ENCODE results near the gene CGN. TPM values are rescaled to one million over a fixed set of nuclear protein-coding genes. Genes with fewer than 3 reads are reported as not detected.

Gene CGN
- total and polyA plus RNA-seq, 2 of the 13 experiments (the other 11 are each of a cell fraction or from before 2014, with no cell fraction given), result 0.75 to 0.81 TPM

DNA sequence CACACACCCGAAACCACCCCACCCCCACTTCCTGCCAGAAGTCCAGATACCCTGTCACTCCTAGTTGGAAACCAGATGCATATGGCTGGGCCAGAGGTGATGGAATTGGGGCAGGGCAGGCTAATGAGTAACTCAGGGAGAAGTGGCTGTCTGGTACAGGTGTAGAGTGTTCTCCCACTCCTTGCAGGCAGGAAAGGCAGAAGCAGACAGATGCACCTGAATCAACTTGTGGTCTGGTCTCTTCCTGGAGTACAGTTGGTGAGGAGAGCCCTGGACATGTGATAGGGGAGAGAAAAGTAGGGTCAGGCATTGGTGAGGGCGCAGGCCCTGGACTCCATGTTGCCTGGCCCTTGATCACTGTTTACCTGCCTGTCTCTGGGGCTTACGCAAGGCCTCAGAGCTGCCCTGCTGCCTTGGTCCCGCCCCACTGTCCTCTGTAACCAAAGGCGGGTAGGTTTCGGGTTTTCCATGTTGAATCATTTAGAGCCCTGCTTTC is 2.5 kb downstream of the CGN start (continued):
- TF ChIP-seq, protein P1, sequence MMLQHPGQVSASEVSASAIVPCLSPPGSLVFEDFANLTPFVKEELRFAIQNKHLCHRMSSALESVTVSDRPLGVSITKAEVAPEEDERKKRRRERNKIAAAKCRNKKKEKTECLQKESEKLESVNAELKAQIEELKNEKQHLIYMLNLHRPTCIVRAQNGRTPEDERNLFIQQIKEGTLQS (CRISPR knock-in tag; IDR thresholded peaks at IDR 0.05), result peak; percentile 68; the same call in 1 of the 2 replicates
- TF ChIP-seq SAP130 (CRISPR knock-in tag; IDR thresholded peaks at IDR 0.05; ENCODE audit: low read depth) (peak; percentile 81), ZC3H13 (CRISPR knock-in tag; IDR thresholded peaks at IDR 0.05) (no peak), ZBTB7B (CRISPR knock-in tag; IDR thresholded peaks at IDR 0.05) (0 out of 2 replicates have a peak, but pooled peaks have one; percentile 20), MED13 (CRISPR knock-in tag; IDR thresholded peaks at IDR 0.05) (no peak), ISL2 (CRISPR knock-in tag; IDR thresholded peaks at IDR 0.05) (peak; percentile 18; the same call in 1 of the 2 replicates), CENPX (CRISPR knock-in tag; IDR thresholded peaks at IDR 0.05) (no peak), ZNF605 (CRISPR knock-in tag; IDR thresholded peaks at IDR 0.05) (0 out of 2 replicates have a peak, but pooled peaks have one; percentile 21), ARNTL (CRISPR knock-in tag; IDR thresholded peaks at IDR 0.05) (peak; percentile 79), ZFP82 (CRISPR knock-in tag; IDR thresholded peaks at IDR 0.05; ENCODE audit: borderline replicate concordance) (no peak), ZNF326 (CRISPR knock-in tag; IDR thresholded peaks at IDR 0.05; ENCODE audit: borderline replicate concordance) (no peak), MEIS2 (CRISPR knock-in tag; IDR thresholded peaks at IDR 0.05) (peak; percentile 77; the same call in 1 of the 2 replicates), ATF1 (CRISPR knock-in tag; IDR thresholded peaks at IDR 0.05) (no peak), ZNF232 (CRISPR knock-in tag; IDR thresholded peaks at IDR 0.05; ENCODE audit: borderline replicate concordance) (peak; percentile 63; the same call in 1 of the 2 replicates), CEBPG (CRISPR knock-in tag; IDR thresholded peaks at IDR 0.05) (peak; percentile 95), ZNF572 (CRISPR knock-in tag; IDR thresholded peaks at IDR 0.05) (no peak), ZBTB2 (CRISPR knock-in tag; IDR thresholded peaks at IDR 0.05; ENCODE audit: low read depth) (no peak), SCMH1 (CRISPR knock-in tag; IDR thresholded peaks at IDR 0.05; ENCODE audit: borderline replicate concordance) (no peak), ZNF253 (CRISPR knock-in tag; IDR thresholded peaks at IDR 0.05; ENCODE audit: borderline replicate concordance) (no peak), ZMYM4 (CRISPR knock-in tag; IDR thresholded peaks at IDR 0.05) (peak; percentile 75), TRIM24 (CRISPR knock-in tag; IDR thresholded peaks at IDR 0.05) (no peak), FOXP4 (CRISPR knock-in tag; IDR thresholded peaks at IDR 0.05) (peak; percentile 88), CCDC6 (CRISPR knock-in tag; IDR thresholded peaks at IDR 0.05) (peak; percentile 63; the same call in 1 of the 2 replicates), TEAD3 (CRISPR knock-in tag; optimal IDR thresholded peaks at IDR 0.05; ENCODE audit: borderline replicate concordance) (peak; percentile 16), ZNF839 (CRISPR knock-in tag; IDR thresholded peaks at IDR 0.05; ENCODE audit: borderline replicate concordance) (peak; percentile 54; the same call in 1 of the 2 replicates), RARA (CRISPR knock-in tag; IDR thresholded peaks at IDR 0.05) (peak; percentile 55; the same call in 1 of the 2 replicates)
- TF ChIP-seq, protein P2, sequence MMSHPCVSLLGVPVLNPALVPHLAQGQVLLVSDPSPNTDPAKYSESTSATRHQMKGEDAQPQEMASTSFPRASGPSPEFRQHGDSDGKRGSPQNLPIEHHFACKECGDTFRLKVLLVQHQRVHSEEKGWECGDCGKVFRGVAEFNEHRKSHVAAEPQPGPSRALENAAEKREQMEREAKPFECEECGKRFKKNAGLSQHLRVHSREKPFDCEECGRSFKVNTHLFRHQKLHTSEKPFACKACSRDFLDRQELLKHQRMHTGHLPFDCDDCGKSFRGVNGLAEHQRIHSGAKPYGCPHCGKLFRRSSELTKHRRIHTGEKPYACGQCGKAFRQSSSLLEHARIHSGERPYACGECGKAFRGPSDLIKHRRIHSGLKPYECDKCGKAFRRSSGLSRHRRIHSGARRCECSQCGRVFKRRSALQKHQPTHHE (CRISPR knock-in tag; IDR thresholded peaks at IDR 0.05; ENCODE audit: borderline replicate concordance), result peak; percentile 52; the same call in 1 of the 2 replicates
